Activated CD8-positive, alpha-beta T cell treated with anti-CD3 and anti-CD28 coated beads for 36 hours (primary cell): ENCODE data around the gene ABCC2. TPM values are rescaled to one million over a fixed set of nuclear protein-coding genes. Genes with fewer than 3 reads are reported as not detected.
"Not testable (repeated sequence)": the region's sequence is repeated elsewhere in the genome, so short reads cannot be mapped to it uniquely, and the experiment has no call there.

Experiments
- ATAC-seq: fragments of 200-7000 bp; cut with Tn5 transposase; one replicate; pipeline ENCODE4 v1.10.0; 2021; ENCODE audit warnings: mild to moderate bottlenecking, moderate library complexity
- CTCF ChIA-PET: fragments of 350-600 bp; sonication (Branson Sonifier 250); formaldehyde crosslinking; loops from one replicate; lab custom pipeline; 2021; ENCODE audit warnings: antibody characterized with exemption; lab: Charles Lee
- POLR2A ChIA-PET: fragments of 350-600 bp; sonication (Branson Sonifier 250); formaldehyde crosslinking; loops from one replicate; lab custom pipeline; 2021; ENCODE audit warnings: antibody characterized with exemption; lab: Charles Lee
- DNase-seq: peaks from one replicate; pipeline ENCODE4 v3.0.0-alpha.2; 2020
- H3K27ac Mint-ChIP-seq: one replicate; pipeline ENCODE4 v1.8.0; 2021; ENCODE audit warnings: mild to moderate bottlenecking, mixed read lengths
- H3K27me3 Mint-ChIP-seq: one replicate; pipeline ENCODE4 v1.8.0; 2021; ENCODE audit warnings: mixed read lengths
- H3K36me3 Mint-ChIP-seq: one replicate; pipeline ENCODE4 v1.8.0; 2021; ENCODE audit warnings: low read depth, mixed read lengths
- H3K4me1 Mint-ChIP-seq: one replicate; pipeline ENCODE4 v1.8.0; 2021; ENCODE audit warnings: low read depth, mixed read lengths
- H3K4me3 Mint-ChIP-seq: one replicate; pipeline ENCODE4 v1.8.0; 2021; ENCODE audit warnings: mild to moderate bottlenecking, moderate library complexity, mixed read lengths
- H3K9me3 Mint-ChIP-seq: one replicate; pipeline ENCODE4 v1.8.0; 2021; ENCODE audit warnings: mixed read lengths
- intact Hi-C: fragments of 100-400 bp; cut with micrococcal nuclease; formaldehyde crosslinking; loops from one replicate; pipeline ENCODE4 v1.10.0; 2022
- total RNA-seq, 2 experiments: library from RNA; stranded (reverse); gene quantifications; one replicate each; pipeline ENCODE4 v1.2.3, GENCODE V29; 2021
- TF ChIP-seq, protein P1 (sequence below): fragments of 200-600 bp; IDR thresholded peaks from one replicate; pipeline ENCODE4 v1.8.0; 2022; ENCODE audit warnings: antibody characterized with exemption, mild to moderate bottlenecking

ABCC2 gene
- total RNA-seq, 2 experiments from 2014 or later = 0.87 to 1.0 TPM

DNA sequence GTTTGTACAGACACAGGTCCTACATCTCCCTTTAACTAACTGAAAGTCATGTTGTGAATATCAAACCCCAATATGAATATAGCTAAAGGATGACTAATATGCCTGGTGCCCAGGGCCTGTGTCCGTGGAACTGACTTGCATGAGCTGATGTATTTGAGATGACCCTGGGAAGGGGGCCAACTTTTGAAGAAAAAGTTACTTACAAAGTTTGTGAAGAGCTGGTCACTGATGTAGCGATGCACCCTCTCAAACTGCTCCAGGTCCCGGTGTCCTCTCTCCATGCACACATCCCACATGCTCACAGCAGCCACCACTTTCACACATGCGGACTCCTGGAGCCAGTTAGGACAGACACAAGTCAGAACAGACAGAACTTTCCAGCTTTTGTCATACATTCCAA, 106.2 kb downstream of the ABCC2 start:
- Mint-ChIP-seq H3K36me3 (peaks cover 12% of the 10 kb centered on the region), H3K27ac (no peak overlapping the region), H3K4me3 (no peak overlapping the region), H3K4me1 (no peaks in the 10 kb centered on the region), H3K9me3 (no peaks in the 10 kb centered on the region), H3K27me3 (no peaks in the 10 kb centered on the region)
- ChIA-PET POLR2A (no interaction called here), CTCF (interaction anchor here (0.6 to 3.2 kb wide), 3 partner anchors 43 to 193 kb away, joined by 3 to 9 read pairs (median 8); partner anchors contain the start of gene CPN1)
- ATAC-seq (no peak), DNase-seq (no peak)
- TF ChIP-seq, protein P1, sequence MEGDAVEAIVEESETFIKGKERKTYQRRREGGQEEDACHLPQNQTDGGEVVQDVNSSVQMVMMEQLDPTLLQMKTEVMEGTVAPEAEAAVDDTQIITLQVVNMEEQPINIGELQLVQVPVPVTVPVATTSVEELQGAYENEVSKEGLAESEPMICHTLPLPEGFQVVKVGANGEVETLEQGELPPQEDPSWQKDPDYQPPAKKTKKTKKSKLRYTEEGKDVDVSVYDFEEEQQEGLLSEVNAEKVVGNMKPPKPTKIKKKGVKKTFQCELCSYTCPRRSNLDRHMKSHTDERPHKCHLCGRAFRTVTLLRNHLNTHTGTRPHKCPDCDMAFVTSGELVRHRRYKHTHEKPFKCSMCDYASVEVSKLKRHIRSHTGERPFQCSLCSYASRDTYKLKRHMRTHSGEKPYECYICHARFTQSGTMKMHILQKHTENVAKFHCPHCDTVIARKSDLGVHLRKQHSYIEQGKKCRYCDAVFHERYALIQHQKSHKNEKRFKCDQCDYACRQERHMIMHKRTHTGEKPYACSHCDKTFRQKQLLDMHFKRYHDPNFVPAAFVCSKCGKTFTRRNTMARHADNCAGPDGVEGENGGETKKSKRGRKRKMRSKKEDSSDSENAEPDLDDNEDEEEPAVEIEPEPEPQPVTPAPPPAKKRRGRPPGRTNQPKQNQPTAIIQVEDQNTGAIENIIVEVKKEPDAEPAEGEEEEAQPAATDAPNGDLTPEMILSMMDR = no peak
- intact Hi-C loops = no loop called here

DNA sequence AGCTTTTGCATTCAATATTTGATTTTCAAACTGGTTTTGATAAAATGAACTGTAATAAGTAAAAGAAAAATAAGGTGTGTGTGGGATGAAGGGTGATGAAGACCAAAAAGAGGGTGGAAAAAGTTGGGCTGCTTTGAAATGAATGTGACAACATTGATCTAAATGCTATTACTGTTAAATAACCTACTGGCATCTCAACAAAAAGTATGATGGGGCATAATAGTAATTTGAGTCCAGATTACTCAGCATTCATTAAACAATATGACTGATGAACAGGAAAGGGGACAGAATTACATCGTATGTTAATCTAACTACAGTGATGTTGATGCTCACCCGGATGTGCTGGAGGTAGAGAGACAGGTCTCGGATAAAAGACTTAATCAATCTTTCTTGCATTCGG, 112.2 kb downstream of the ABCC2 start:
- H3K4me3 Mint-ChIP-seq = no peak overlapping the region
- ChIA-PET POLR2A (interaction anchor here (0.6 kb wide), 1 partner anchor 339 kb away, joined by 4 read pairs; no protein-coding TSS in a partner anchor), CTCF (interaction anchor here (0.6 kb wide), 1 partner anchor 314 kb away, joined by 3 read pairs; no protein-coding TSS in a partner anchor)
- no peak for DNase-seq
- ATAC-seq = no peak
- intact Hi-C loops = no loop called here
- no peaks in the 10 kb centered on the region for H3K4me1 Mint-ChIP-seq
- H3K27ac Mint-ChIP-seq = no peak overlapping the region
- no peaks in the 10 kb centered on the region for H3K9me3 Mint-ChIP-seq
- no peaks in the 10 kb centered on the region for H3K27me3 Mint-ChIP-seq
- peaks cover 6% of the 10 kb centered on the region for H3K36me3 Mint-ChIP-seq
- TF ChIP-seq, protein P1 = no peak

DNA sequence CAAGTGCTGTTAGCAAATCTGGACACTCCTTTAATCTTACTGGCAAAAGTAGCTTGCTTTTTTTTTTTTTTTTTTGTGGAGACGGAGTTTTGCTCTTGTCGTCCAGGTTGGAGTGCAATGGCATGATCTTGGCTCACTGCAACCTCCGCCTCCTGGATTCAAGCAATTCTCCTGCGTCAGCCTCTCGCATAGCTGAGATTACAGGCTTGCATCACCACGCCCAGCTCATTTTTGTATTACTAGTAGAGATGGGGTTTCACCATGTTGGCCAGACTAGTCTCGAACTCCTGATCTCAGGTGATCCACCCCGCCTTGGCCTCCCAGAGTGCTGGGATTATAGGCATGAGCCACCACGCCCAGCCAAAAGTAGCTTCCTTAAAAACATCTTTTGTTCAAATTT, 112.6 kb downstream of the ABCC2 start:
- H3K27ac Mint-ChIP-seq, H3K4me1 Mint-ChIP-seq, intact Hi-C loops, DNase-seq, H3K9me3 Mint-ChIP-seq, H3K36me3 Mint-ChIP-seq, H3K27me3 Mint-ChIP-seq, POLR2A ChIA-PET, ATAC-seq, H3K4me3 Mint-ChIP-seq: not testable (repeated sequence)
- CTCF ChIA-PET = interaction anchor here (0.6 kb wide), 1 partner anchor 314 kb away, joined by 3 read pairs; no protein-coding TSS in a partner anchor

DNA sequence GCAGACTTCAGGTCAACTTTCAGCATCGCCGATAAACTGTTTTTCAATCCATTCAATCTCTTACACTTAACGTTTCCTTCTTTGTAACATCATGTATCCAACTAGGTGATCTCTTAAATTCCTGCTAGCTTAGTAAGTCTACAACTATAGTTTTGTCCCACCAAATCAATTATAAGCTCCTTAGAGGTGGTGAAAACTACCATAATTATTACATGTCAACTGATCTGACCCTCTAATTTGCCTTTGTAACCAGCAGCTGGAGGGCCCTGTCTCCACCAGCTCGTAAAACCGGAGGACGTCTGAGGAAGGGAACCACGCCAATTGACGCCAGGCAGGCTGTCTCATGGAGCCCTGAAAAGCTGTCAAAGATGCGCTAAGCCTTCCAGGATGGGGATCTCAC, 113.4 kb downstream of the ABCC2 start:
- POLR2A ChIA-PET = no interaction called here

More for the DNA sequence above, 113.4 kb downstream of the ABCC2 start:
- CTCF ChIA-PET = interaction anchor here (1.9 kb wide), 1 partner anchor 114 kb away, joined by 9 read pairs; the partner anchor contains the start of gene DNMBP
- Mint-ChIP-seq H3K4me3 (no peak overlapping the region), H3K36me3 (peaks cover 6% of the 10 kb centered on the region), H3K9me3 (no peaks in the 10 kb centered on the region), H3K4me1 (no peaks in the 10 kb centered on the region), H3K27me3 (no peaks in the 10 kb centered on the region), H3K27ac (no peak overlapping the region)
- no peak for ATAC-seq
- TF ChIP-seq, protein P1 = no peak
- intact Hi-C loops = no loop called here
- no peak for DNase-seq

Other genes with a start within 250 kb of the ABCC2 start
- gene NKX2-3, start 249.7 kb upstream of the ABCC2 start, total RNA-seq = not detected
- 10 to 100 TPM; 43.6 to 44.7 TPM for gene SLC25A28, start 162.2 kb upstream of the ABCC2 start, total RNA-seq
- gene ENTPD7, start 123.1 kb upstream of the ABCC2 start, total RNA-seq = 1 to 10 TPM; 1.9 to 2.2 TPM
- 10 to 100 TPM; 34.2 to 35.3 TPM for gene COX15, start 50.5 kb upstream of the ABCC2 start, total RNA-seq
- 10 to 100 TPM; 37.4 to 38.1 TPM for gene CUTC, start 50.4 kb upstream of the ABCC2 start, total RNA-seq
- 1 to 10 TPM; 2.6 to 2.9 TPM for gene DNMBP, start 227.3 kb downstream of the ABCC2 start, total RNA-seq